DMS53 (cell line): Measurements from ENCODE around the gene CBX1.

Experiments used
- DNase-seq: peaks from one replicate; lab custom pipeline; 2025; lab: John Stamatoyannopoulos, UW

CBX1 gene

GRCh38 chr17:48101012-48101720, at the start of gene CBX1:
Gene CBX1 (minus strand): TSS chr17:48101478. CDS start chr17:48077004, 24,474 bp downstream.
- peak; percentile 100 for DNase-seq

- no peak for DNase-seq
These were observed 49.3 kb upstream of the CBX1 start for GRCh38 chr17:48150597-48151001.

- DNase-seq, result no peak
These were observed 48.6 kb upstream of the CBX1 start for GRCh38 chr17:48149787-48150463.

- peak; percentile 41 for DNase-seq
These were observed 47.8 kb upstream of the CBX1 start for GRCh38 chr17:48148854-48149786.

GRCh38 chr17:48148029-48148770, 46.9 kb upstream of the CBX1 start:
- DNase-seq, result no peak

GRCh38 chr17:48144976-48145798, 43.9 kb upstream of the CBX1 start:
- no peak for DNase-seq

- no peak for DNase-seq
These were observed 43.0 kb upstream of the CBX1 start for GRCh38 chr17:48144231-48144630.

- no peak for DNase-seq
These were observed 42.4 kb upstream of the CBX1 start for GRCh38 chr17:48143629-48144028.

GRCh38 chr17:48139944-48140343, 38.7 kb upstream of the CBX1 start:
- no peak for DNase-seq

GRCh38 chr17:48137656-48138055, 36.4 kb upstream of the CBX1 start:
- no peak for DNase-seq

GRCh38 chr17:48134912-48135480, 33.7 kb upstream of the CBX1 start:
- DNase-seq, result no peak

GRCh38 chr17:48132385-48132784, 31.1 kb upstream of the CBX1 start:
- no peak for DNase-seq

- peak; percentile 90 for DNase-seq
These were observed 30.0 kb upstream of the CBX1 start for GRCh38 chr17:48131216-48131824.

GRCh38 chr17:48129981-48130380, 28.7 kb upstream of the CBX1 start:
- DNase-seq, result no peak

GRCh38 chr17:48128400-48128799, 27.1 kb upstream of the CBX1 start:
- no peak for DNase-seq

- peak; percentile 83 for DNase-seq
These were observed 26.2 kb upstream of the CBX1 start for GRCh38 chr17:48127371-48128051.

- DNase-seq, result no peak
These were observed 25.2 kb upstream of the CBX1 start for GRCh38 chr17:48126532-48126850.

- DNase-seq, result no peak
These were observed 24.7 kb upstream of the CBX1 start for GRCh38 chr17:48125829-48126531.

GRCh38 chr17:48123776-48124388, 22.6 kb upstream of the CBX1 start:
- DNase-seq, result no peak
